GM21381 (cell line): Measurements from ENCODE around the gene AMZ2.
"Not testable (repeated sequence)": the region's sequence is repeated elsewhere in the genome, so short reads cannot be mapped to it uniquely, and the experiment has no call there.

Experiments
- ATAC-seq: cut with Tn5 transposase; IDR thresholded peaks from one replicate; pipeline ENCODE4 v1.9.1; 2021; ENCODE audit warnings: mild to moderate bottlenecking, moderate library complexity; ENCODE audit not compliant: unreplicated experiment

The AMZ2 gene

DNA sequence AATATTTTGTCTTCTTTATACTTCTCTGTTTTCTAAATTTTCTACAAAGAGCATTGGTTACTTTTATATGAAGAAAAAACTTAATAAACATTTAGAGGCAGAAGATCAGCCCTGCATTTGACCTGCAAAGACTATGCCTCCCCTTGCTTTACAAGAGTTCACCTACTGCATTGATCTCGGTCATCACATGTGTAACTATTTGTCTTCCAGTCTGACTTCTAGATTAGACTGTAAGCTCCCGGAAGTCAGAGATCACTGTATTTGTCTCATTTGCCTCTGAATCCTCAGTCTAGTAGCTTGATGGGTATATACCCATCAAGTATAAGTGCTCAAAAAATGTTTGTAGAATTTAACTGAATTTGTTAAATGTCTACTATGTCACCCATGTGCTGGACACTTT is 27.7 kb upstream of the AMZ2 start:
- ATAC-seq, result not testable (repeated sequence)

DNA sequence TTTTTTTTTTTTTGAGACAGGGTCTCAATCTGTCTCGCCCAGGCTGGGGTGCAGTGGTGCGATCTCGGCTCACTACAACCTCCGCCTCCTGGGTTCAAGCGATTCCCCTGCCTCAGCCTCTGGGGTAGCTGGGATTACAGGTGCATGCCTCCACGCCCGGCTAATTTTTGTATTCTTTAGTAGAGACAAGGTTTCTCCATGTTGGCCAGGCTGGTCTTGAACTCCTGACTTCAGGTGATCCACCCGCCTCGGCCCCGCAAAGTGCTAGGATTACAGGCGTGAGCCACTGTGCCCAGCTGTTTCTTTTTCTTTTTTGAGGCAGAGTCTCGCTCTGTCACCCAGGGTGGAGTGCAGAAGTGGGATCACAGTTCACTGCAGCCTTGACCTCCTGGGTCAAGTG is 27.1 kb upstream of the AMZ2 start:
- not testable (repeated sequence) for ATAC-seq

DNA sequence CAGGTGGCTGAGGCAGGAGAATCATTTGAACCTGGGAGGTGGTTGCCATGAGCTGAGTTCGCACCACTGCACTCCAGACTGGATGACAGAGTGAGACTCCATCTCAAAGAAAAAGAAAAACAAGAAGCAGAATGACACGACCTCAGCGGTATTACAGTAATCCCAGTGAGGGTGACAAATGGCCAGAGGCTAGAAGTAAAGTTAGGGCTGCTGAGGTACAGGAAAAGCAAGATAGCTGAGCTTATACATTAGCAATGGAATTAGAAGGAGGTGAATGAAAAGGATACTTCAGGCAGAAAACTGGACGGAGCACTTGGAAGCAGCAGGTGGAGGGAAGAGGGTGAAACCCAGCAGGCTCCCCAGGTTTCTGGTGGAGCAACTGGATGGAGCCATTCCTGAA is 26.1 kb upstream of the AMZ2 start:
- ATAC-seq, result no peak

- no peak for ATAC-seq
Observed at GRCh38 chr17:68222606-68223005, 25.2 kb upstream of the AMZ2 start.

DNA sequence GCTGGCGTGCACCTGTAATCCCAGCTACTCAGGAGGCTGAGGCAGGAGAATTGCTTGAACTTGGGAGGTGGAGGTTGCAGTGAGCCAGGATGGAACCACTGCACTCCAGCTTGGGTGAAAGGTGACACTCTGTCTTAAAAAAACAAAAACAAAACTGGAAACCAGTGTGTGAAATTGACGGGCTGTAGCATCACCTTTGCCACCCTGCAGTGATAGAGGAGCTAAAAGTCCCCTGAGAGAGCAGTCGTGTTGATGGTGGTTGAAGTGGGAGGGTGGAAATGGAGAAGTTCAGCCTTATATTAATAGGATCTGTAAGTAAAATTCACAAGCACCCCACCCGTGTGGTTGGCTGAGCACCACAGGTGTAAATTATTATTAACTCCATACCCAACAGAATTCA is 22.8 kb upstream of the AMZ2 start:
- not testable (repeated sequence) for ATAC-seq

GRCh38 chr17:68228039-68228680 is 19.7 kb upstream of the AMZ2 start:
- not testable (repeated sequence) for ATAC-seq

DNA sequence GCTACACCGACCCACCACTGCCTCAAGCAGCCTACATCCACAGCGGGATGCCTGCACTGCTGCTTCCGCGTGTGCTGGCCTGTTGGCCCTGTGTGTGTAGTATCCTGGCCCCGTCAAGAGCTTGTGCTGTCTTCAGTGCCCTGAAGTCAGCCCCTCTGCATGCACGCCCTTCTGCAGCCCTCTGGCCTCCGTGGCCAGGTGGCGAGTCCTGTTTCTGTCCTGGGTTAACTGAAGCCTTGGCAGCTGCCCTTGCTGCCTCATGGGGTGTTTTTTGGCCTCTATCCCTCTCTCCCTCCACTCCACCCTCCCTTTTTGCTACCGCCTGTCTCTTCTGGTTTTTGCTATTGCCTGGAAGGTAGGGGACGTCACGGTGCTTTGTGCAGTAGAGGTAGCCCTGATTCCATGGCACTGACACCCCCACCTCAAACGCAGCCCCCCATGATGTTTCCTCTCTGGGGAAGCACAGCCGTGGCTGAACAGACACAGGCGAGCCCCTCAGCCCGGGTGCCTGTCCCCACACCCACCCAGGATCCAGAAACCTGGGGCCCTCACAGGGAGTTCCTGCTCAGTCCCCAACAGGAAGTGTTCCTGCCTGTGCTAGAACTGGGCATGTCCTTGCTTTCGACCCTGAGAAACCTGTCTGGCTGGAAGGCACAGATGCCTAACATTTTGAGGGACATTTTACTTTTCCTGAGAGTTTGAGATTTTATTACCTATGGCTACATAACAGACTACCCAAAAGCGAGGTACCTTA is 18.8 kb upstream of the AMZ2 start:
- no peak for ATAC-seq

DNA sequence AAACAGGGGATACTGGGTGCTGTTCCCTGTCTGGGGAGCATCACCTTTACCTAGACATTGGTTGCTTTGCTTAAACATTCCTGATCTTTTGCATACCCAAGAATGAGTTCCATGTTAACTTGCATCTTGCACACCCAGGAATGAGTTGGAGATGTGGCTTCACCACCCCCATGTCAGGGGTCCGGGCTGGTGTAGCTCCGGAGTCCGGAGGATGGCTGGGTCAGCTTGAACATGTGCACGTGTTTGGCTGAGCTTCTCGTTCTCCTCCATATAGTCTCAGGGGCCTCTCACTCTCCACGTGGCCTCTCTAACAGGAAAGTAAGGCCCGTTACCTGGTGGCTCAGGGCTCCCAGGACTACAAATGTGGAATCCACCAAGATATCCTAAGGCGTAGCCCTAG is 18.2 kb upstream of the AMZ2 start:
- no peak for ATAC-seq

DNA sequence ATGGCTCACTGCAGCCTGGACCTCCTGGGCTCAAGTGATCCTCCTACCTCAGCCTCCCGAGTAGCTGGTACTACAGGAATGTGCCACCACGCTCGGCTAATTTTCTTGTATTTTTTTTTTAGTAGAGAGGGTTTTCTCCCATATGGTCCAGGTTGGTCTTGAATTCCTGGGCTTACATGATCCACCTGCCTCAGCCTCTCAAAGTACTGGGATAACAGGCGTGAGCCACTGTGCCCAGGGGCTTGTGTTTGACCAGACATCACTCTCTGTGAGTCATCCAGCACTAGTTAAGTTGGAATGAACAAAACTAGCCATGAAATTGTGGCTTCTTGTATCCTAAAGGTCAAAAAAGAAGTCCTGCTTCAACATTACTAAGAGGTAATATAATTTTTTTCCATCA is 16.7 kb upstream of the AMZ2 start:
- not testable (repeated sequence) for ATAC-seq

- no peak for ATAC-seq
Observed at GRCh38 chr17:68231541-68231940, 16.3 kb upstream of the AMZ2 start.

- not testable (repeated sequence) for ATAC-seq
Observed at GRCh38 chr17:68232741-68233140, 15.1 kb upstream of the AMZ2 start.

DNA sequence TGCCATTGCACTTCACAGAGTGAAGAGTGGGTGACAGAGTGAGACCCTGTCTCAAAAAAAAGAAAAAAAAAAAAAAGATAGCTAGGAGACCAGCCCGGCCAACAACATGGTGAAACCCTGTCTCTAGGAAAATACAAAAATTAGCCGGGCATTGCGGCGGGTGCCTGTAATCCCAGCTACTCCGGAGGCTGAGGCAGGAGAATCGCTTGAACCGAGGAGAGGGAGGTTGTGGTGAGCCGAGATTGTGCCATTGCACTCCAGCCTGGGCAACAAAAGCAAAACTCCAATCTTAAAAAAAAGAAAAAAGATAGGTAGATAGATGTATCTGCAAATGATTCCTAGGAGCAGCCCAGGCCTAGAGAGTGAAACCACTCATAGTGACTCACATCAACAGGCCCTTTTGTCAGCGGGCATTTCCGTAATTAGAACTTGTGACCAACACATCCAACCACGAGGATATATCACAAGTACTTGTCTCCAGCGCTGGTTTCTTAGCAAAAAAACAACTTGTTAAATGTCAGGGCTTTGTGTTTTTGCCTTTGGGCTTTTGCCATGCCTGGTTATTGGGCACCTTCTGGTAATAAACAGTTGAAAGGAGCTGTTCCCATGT is 13.0 kb upstream of the AMZ2 start:
- ATAC-seq, result peak; percentile 37

DNA sequence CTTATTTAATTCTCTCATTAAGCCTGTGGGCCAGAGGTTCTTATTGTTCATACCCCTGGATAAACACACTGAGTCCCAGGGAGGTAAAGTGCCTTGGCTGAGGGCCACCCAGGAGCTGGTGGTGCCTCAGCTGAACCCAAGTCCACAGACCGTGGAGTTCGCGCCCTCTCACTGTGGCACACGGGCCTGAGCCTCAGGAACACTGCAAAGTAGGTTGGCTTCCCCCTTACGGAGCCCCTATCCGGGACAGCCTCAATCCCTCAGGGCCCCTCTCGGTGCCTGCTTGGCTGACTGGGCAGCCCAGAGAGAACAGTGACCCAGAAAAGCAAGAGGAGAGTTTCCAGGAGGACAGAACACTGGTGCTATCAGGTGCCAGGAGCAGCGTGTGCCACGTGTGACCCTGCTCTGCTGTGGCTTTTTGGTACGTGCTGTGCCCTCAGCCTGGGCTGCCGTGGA is 12.5 kb upstream of the AMZ2 start:
- not testable (repeated sequence) for ATAC-seq

GRCh38 chr17:68237369-68238163 is 10.3 kb upstream of the AMZ2 start:
- peak; percentile 63 for ATAC-seq

- ATAC-seq, result no peak
Observed at GRCh38 chr17:68238164-68238870, 9.5 kb upstream of the AMZ2 start.

GRCh38 chr17:68238871-68239253 is 9.0 kb upstream of the AMZ2 start:
- ATAC-seq, result no peak

- no peak for ATAC-seq
Observed at GRCh38 chr17:68239632-68240366, 8.0 kb upstream of the AMZ2 start.

GRCh38 chr17:68246271-68247028 is 1.4 kb upstream of the AMZ2 start:
- no peak for ATAC-seq

- ATAC-seq, result peak; percentile 25
Observed at GRCh38 chr17:68248199-68248825, 469 bp downstream of the AMZ2 start.
